Loucy (cell line): ENCODE data around the gene SERPINB8.
A peak's percentile ranks its signal among the peaks of the same experiment; 100 is the strongest.

Experiments used
- H2AFZ ChIP-seq: fragments of 200-600 bp; sonication (generic); 2 replicates; pipeline ENCODE4 v1.6.0; 2016; ENCODE audit warnings: antibody characterized with exemption, mild to moderate bottlenecking, low read length, moderate library complexity
- H3F3A ChIP-seq: fragments of 200-600 bp; 2 replicates; pipeline ENCODE4 v1.6.0; 2016; ENCODE audit warnings: antibody characterized with exemption, low read depth, mild to moderate bottlenecking
- H3K27me3 ChIP-seq: fragments of 200-600 bp; sonication (generic); 2 replicates; pipeline ENCODE4 v1.6.1; 2014; ENCODE audit warnings: low read length, mild to moderate bottlenecking; ENCODE audit not compliant: insufficient read depth, poor library complexity, severe bottlenecking
- H3K36me3 ChIP-seq: fragments of 200-600 bp; sonication (generic); 2 replicates; pipeline ENCODE4 v1.6.1; 2016; ENCODE audit warnings: low read length; ENCODE audit not compliant: insufficient read depth
- H3K4me1 ChIP-seq: fragments of 200-600 bp; sonication (generic); 2 replicates; pipeline ENCODE4 v1.5.1; 2014; ENCODE audit warnings: low read length, mild to moderate bottlenecking; ENCODE audit not compliant: insufficient read depth, poor library complexity, severe bottlenecking
- H3K4me2 ChIP-seq: fragments of 200-600 bp; sonication (generic); 2 replicates; pipeline ENCODE4 v1.6.0; 2014; ENCODE audit warnings: antibody characterized with exemption, low read length, low read depth, mild to moderate bottlenecking; ENCODE audit not compliant: poor library complexity, severe bottlenecking
- H3K4me3 ChIP-seq: fragments of 200-600 bp; sonication (generic); 2 replicates; pipeline ENCODE4 v1.5.1; 2014; ENCODE audit warnings: low read length, mild to moderate bottlenecking, mixed read lengths; ENCODE audit not compliant: poor library complexity, severe bottlenecking
- H3K79me2 ChIP-seq: fragments of 200-600 bp; sonication (generic); 2 replicates; pipeline ENCODE4 v1.6.1; 2014; ENCODE audit warnings: low read length; ENCODE audit not compliant: insufficient read depth
- H3K9ac ChIP-seq: fragments of 200-600 bp; sonication (generic); 2 replicates; pipeline ENCODE4 v1.6.0; 2014; ENCODE audit warnings: mild to moderate bottlenecking, low read depth, low read length, moderate library complexity; ENCODE audit not compliant: poor library complexity, severe bottlenecking
- H3K9me2 ChIP-seq: fragments of 200-600 bp; sonication (generic); replicated peaks from 2 replicates; pipeline ENCODE4 v1.6.1; 2016; ENCODE audit warnings: low read depth, low read length, mixed read lengths
- H3K9me3 ChIP-seq: fragments of 200-600 bp; sonication (generic); 2 replicates; pipeline ENCODE4 v1.6.1; 2014; ENCODE audit warnings: mild to moderate bottlenecking, antibody characterized with exemption, low read length, low read depth; ENCODE audit not compliant: insufficient read depth
- H4K20me1 ChIP-seq: fragments of 200-600 bp; sonication (generic); 2 replicates; pipeline ENCODE4 v1.6.0; 2014; ENCODE audit warnings: antibody characterized with exemption, low read length, mild to moderate bottlenecking; ENCODE audit not compliant: insufficient read depth, poor library complexity, severe bottlenecking
- EZH2phosphoT487 ChIP-seq: fragments of 200-600 bp; IDR thresholded peaks from 2 replicates; pipeline ENCODE4 v1.6.1; 2018; ENCODE audit warnings: antibody characterized with exemption, mild to moderate bottlenecking, moderate library complexity, borderline replicate concordance
- TF ChIP-seq, protein P1 (sequence below): fragments of 200-600 bp; sonication (generic); conservative IDR thresholded peaks from 2 replicates; pipeline ENCODE4 v1.5.1; 2014; ENCODE audit warnings: mild to moderate bottlenecking, antibody characterized with exemption, low read length

Gene SERPINB8

DNA sequence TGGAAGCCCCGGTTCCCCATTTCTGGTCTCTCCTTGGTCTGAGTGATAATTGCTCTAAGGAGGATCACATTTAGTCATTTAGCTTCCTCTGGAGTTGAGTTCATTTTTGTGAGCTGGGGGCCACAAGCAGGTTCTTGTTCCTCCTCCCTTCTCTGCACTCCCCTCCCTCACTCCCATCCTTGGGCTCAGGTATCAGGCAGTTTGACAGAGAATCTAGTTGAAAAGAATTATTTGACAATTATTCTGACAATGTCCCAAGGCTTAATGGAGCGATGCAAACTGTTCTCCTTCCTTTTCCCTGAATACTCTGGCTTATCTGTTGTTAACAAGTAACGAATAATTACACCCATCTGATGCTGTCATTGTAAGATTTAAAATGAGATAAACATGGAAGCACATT lies 61.5 kb downstream of the SERPINB8 start:
- no peak overlapping the region for H3K4me2 ChIP-seq
- H2AFZ ChIP-seq = no peak overlapping the region
- H3F3A ChIP-seq = no peaks in the 10 kb centered on the region
- H3K9me2 ChIP-seq = no peaks in the 10 kb centered on the region
- H3K27me3 ChIP-seq = no peaks in the 10 kb centered on the region
- H3K4me3 ChIP-seq = no peak overlapping the region
- H3K4me1 ChIP-seq = no peaks in the 10 kb centered on the region
- no peaks in the 10 kb centered on the region for H3K9me3 ChIP-seq
- H3K79me2 ChIP-seq = no peaks in the 10 kb centered on the region
- TF ChIP-seq EZH2phosphoT487 = no peak
- TF ChIP-seq, protein P1, sequence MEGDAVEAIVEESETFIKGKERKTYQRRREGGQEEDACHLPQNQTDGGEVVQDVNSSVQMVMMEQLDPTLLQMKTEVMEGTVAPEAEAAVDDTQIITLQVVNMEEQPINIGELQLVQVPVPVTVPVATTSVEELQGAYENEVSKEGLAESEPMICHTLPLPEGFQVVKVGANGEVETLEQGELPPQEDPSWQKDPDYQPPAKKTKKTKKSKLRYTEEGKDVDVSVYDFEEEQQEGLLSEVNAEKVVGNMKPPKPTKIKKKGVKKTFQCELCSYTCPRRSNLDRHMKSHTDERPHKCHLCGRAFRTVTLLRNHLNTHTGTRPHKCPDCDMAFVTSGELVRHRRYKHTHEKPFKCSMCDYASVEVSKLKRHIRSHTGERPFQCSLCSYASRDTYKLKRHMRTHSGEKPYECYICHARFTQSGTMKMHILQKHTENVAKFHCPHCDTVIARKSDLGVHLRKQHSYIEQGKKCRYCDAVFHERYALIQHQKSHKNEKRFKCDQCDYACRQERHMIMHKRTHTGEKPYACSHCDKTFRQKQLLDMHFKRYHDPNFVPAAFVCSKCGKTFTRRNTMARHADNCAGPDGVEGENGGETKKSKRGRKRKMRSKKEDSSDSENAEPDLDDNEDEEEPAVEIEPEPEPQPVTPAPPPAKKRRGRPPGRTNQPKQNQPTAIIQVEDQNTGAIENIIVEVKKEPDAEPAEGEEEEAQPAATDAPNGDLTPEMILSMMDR = no peak
- no peak overlapping the region for H3K9ac ChIP-seq
- H3K36me3 ChIP-seq = no peaks in the 10 kb centered on the region
- no peaks in the 10 kb centered on the region for H4K20me1 ChIP-seq

DNA sequence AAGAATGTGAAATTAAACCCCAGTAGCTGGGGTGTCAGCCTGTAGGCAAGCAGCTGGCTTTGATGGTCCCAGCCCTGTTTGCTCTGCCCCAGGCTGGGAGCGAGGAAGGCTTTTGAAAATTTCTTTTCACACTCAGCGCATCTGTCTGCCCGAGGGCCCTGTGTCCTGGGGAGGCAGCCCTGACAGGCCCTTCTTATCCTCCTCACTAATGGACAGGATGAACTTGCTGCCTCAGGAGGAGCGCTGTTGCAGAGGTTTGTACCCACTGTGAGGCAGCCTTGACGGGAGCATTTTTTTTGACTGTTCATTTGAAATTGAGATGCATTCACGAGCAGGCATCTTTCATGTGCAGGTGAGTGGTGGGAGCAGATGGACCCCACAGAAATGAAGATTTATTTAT lies 62.4 kb downstream of the SERPINB8 start:
- no peak overlapping the region for H3K4me2 ChIP-seq
- H3F3A ChIP-seq = no peaks in the 10 kb centered on the region
- H3K27me3 ChIP-seq = no peaks in the 10 kb centered on the region
- H3K9me3 ChIP-seq = no peaks in the 10 kb centered on the region
- no peak overlapping the region for H3K9ac ChIP-seq
- no peaks in the 10 kb centered on the region for H4K20me1 ChIP-seq
- no peak overlapping the region for H2AFZ ChIP-seq
- H3K9me2 ChIP-seq = no peaks in the 10 kb centered on the region
- H3K79me2 ChIP-seq = no peaks in the 10 kb centered on the region
- no peak for TF ChIP-seq EZH2phosphoT487
- TF ChIP-seq, protein P1 = no peak
- H3K4me1 ChIP-seq = no peaks in the 10 kb centered on the region
- no peaks in the 10 kb centered on the region for H3K36me3 ChIP-seq
- H3K4me3 ChIP-seq = no peak overlapping the region

DNA sequence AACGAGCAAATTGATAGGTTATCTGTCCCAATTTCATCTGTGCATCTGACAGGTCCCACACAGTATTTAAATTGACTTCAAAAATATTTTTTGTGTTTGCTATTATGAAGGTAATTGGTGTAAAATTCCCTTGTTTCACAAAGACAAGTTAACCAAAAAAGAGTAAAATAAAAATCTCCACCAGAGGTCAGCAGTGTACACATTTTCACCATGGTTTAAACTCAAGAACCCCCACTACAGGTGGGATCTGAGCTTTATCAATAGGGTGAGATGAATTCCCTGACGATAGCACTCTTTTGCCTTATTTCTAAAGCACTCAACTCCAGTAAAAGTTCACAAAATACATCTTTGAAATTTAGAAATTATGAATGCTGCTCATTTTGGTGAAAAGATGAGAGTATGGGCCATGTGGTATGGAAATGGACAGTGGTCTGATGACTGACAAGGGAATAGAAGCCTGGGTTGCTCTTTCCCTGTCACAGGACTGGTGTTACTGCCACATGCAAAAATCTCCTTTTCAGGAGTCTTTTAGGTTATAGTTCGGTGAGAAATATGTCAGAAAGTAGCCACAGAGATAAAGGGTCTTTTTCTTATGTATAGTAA lies 68.0 kb downstream of the SERPINB8 start:
- H3K4me3 ChIP-seq = no peak overlapping the region
- H4K20me1 ChIP-seq = no peaks in the 10 kb centered on the region
- no peaks in the 10 kb centered on the region for H3K79me2 ChIP-seq
- H3F3A ChIP-seq = no peaks in the 10 kb centered on the region
- H2AFZ ChIP-seq = no peak overlapping the region
- H3K9me3 ChIP-seq = no peaks in the 10 kb centered on the region
- H3K4me1 ChIP-seq = no peaks in the 10 kb centered on the region
- H3K9me2 ChIP-seq = no peaks in the 10 kb centered on the region
- no peaks in the 10 kb centered on the region for H3K36me3 ChIP-seq
- TF ChIP-seq EZH2phosphoT487 = no peak
- TF ChIP-seq, protein P1 = peak; percentile 85
- H3K4me2 ChIP-seq = no peak overlapping the region
- H3K27me3 ChIP-seq = no peaks in the 10 kb centered on the region
- no peak overlapping the region for H3K9ac ChIP-seq
